Mesenchymal stem cell (in vitro differentiated cells and primary cell): ENCODE results near the gene ACHE.

ENCODE experiments used
- DNase-seq: peaks from one replicate; pipeline ENCODE4 v3.0.0-alpha.2; 2013
- H2AFZ ChIP-seq: one replicate; pipeline ENCODE4 v1.6.1; 2013; ENCODE audit warnings: low read depth, mild to moderate bottlenecking, control low read depth, inconsistent platforms, low read length, moderate library complexity
- H2AK5ac ChIP-seq: 2 replicates; pipeline ENCODE4 v1.6.1; 2013; ENCODE audit warnings: low read length, moderate library complexity, mild to moderate bottlenecking, inconsistent platforms; ENCODE audit not compliant: severe bottlenecking
- H2BK120ac ChIP-seq: one replicate; pipeline ENCODE4 v1.6.1; 2013; ENCODE audit warnings: low read depth, mild to moderate bottlenecking, inconsistent platforms, low read length, moderate library complexity
- H2BK12ac ChIP-seq, 2 experiments: one replicate each; pipeline ENCODE4 v1.6.1; 2013; ENCODE audit warnings: inconsistent platforms in 2 of 2, low read length in 2 of 2, mild to moderate bottlenecking in 2 of 2, moderate library complexity in 2 of 2, control low read depth in 1 of 2
- H2BK15ac ChIP-seq: one replicate; pipeline ENCODE4 v1.6.1; 2013; ENCODE audit warnings: mild to moderate bottlenecking, low read depth, inconsistent platforms; ENCODE audit not compliant: poor library complexity, severe bottlenecking
- H2BK5ac ChIP-seq: 2 replicates; pipeline ENCODE4 v1.6.1; 2013; ENCODE audit warnings: low read depth, mild to moderate bottlenecking, low read length, control low read depth, inconsistent platforms; ENCODE audit not compliant: poor library complexity, severe bottlenecking
- H3K14ac ChIP-seq, 2 experiments: one replicate each; pipeline ENCODE4 v1.6.1; 2013; ENCODE audit warnings: inconsistent platforms in 2 of 2, low read length in 2 of 2, control low read depth in 1 of 2, mild to moderate bottlenecking in 1 of 2, moderate library complexity in 1 of 2
- H3K18ac ChIP-seq, 2 experiments: one replicate each; pipeline ENCODE4 v1.6.1; 2013; ENCODE audit warnings: inconsistent platforms in 2 of 2, low read length in 2 of 2, control low read depth in 1 of 2, low read depth in 1 of 2, mild to moderate bottlenecking in 1 of 2
- H3K23ac ChIP-seq, 2 experiments: one replicate each; pipeline ENCODE4 v1.6.1; 2013; ENCODE audit warnings: inconsistent platforms in 2 of 2, low read length in 2 of 2, mild to moderate bottlenecking in 2 of 2, moderate library complexity in 2 of 2, control low read depth in 1 of 2
- H3K27ac ChIP-seq: 2 replicates; pipeline ENCODE4 v1.5.1; 2013; ENCODE audit warnings: mild to moderate bottlenecking, moderate library complexity, low read length, control low read depth, inconsistent platforms; ENCODE audit not compliant: poor library complexity, severe bottlenecking
- H3K27me3 ChIP-seq, 2 experiments: 2 replicates each; pipeline versions ENCODE4 v1.6.1 to v1.7.0; 2013; ENCODE audit warnings: low read length in 2 of 2, mild to moderate bottlenecking in 2 of 2, moderate library complexity in 2 of 2, control low read depth in 1 of 2, inconsistent platforms in 1 of 2; ENCODE audit not compliant: control insufficient read depth in 1 of 2, insufficient read depth in 1 of 2
- H3K36me3 ChIP-seq, 2 experiments: 2 replicates each; pipeline versions ENCODE4 v1.6.1 to v1.7.0; 2013; ENCODE audit warnings: low read length in 2 of 2, control low read depth in 1 of 2, inconsistent platforms in 1 of 2, low read depth in 1 of 2, mild to moderate bottlenecking in 1 of 2; ENCODE audit not compliant: insufficient read depth in 2 of 2, control insufficient read depth in 1 of 2
- H3K4ac ChIP-seq, 2 experiments: one replicate each; pipeline ENCODE4 v1.6.1; 2013; ENCODE audit warnings: inconsistent platforms in 2 of 2, low read length in 2 of 2, mild to moderate bottlenecking in 2 of 2, moderate library complexity in 2 of 2, control low read depth in 1 of 2, low read depth in 1 of 2
- H3K4me1 ChIP-seq: 2 replicates; pipeline ENCODE4 v1.6.1; 2013; ENCODE audit warnings: low read depth, low read length, control low read depth; ENCODE audit not compliant: control insufficient read depth, insufficient read depth
- H3K4me2 ChIP-seq: 2 replicates; pipeline ENCODE4 v1.6.1; 2013; ENCODE audit warnings: low read length, mild to moderate bottlenecking, inconsistent platforms; ENCODE audit not compliant: poor library complexity, severe bottlenecking
- H3K4me3 ChIP-seq, 2 experiments: 2 replicates each; pipeline versions ENCODE4 v1.5.1 to v1.7.0; 2013; ENCODE audit warnings: low read length in 2 of 2, mild to moderate bottlenecking in 2 of 2, control low read depth in 1 of 2, low read depth in 1 of 2; ENCODE audit not compliant: insufficient read depth in 1 of 2
- H3K79me1 ChIP-seq: replicated peaks from 2 replicates; pipeline ENCODE4 v1.6.1; 2013; ENCODE audit warnings: mild to moderate bottlenecking, control low read depth, low read length, inconsistent platforms; ENCODE audit not compliant: poor library complexity, severe bottlenecking
- H3K9ac ChIP-seq: 2 replicates; pipeline ENCODE4 v1.7.0; 2013; ENCODE audit warnings: mild to moderate bottlenecking, low read length, moderate library complexity
- H3K9me3 ChIP-seq: 2 replicates; pipeline ENCODE4 v1.7.0; 2013; ENCODE audit warnings: mild to moderate bottlenecking, low read length; ENCODE audit not compliant: control insufficient read depth
- H4K8ac ChIP-seq: one replicate; pipeline ENCODE4 v1.6.1; 2013; ENCODE audit warnings: inconsistent platforms, mild to moderate bottlenecking, low read length, moderate library complexity
- H4K91ac ChIP-seq: one replicate; pipeline ENCODE4 v1.6.1; 2013; ENCODE audit warnings: mild to moderate bottlenecking, low read length, inconsistent platforms
- WGBS: methylation state at CpG from one replicate; pipeline ENCODE4 v1.1.7; 2013; ENCODE audit warnings: mixed read lengths; 5-methylcytosine and 5-hydroxymethylcytosine counted together

The ACHE gene

GRCh38 chr7:100893318-100893895 is 2.3 kb downstream of the ACHE start:
- no peak overlapping the region for H4K8ac ChIP-seq
- H3K4me2 ChIP-seq: no peak overlapping the region
- no peak overlapping the region for H2BK120ac ChIP-seq
- H3K36me3 ChIP-seq: peaks cover 4 to 7% of the 10 kb centered on the region in 2 experiments
- WGBS: 93% methylated on average over 32 of the region's 32 CpGs
- no peaks in the 10 kb centered on the region for H3K79me1 ChIP-seq
- H2AFZ ChIP-seq: no peak overlapping the region
- H3K14ac ChIP-seq: no peak overlapping the region
- H3K4ac ChIP-seq: no peak overlapping the region
- H3K4me1 ChIP-seq: peaks cover 48% of the 10 kb centered on the region
- H4K91ac ChIP-seq: peak overlapping the region; percentile 53
- H3K18ac ChIP-seq: no peak overlapping the region
- H3K9ac ChIP-seq: no peak overlapping the region
- H3K27me3 ChIP-seq: peaks cover 22 to 45% of the 10 kb centered on the region in 2 experiments
- H3K27ac ChIP-seq: no peak overlapping the region
- no peaks in the 10 kb centered on the region for H3K9me3 ChIP-seq
- no peak overlapping the region for H2BK12ac ChIP-seq
- DNase-seq: no peak
- no peak overlapping the region for H2AK5ac ChIP-seq
- H3K4me3 ChIP-seq: no peak overlapping the region
- H3K23ac ChIP-seq: no peak overlapping the region
- H2BK5ac ChIP-seq: no peak overlapping the region
- no peak overlapping the region for H2BK15ac ChIP-seq

- Histone ChIP-seq H3K9me3 (no peaks in the 10 kb centered on the region), H3K4me2 (no peak overlapping the region), H3K36me3 (peaks cover 12 to 15% of the 10 kb centered on the region in 2 experiments), H3K4me1 (peaks cover 54% of the 10 kb centered on the region), H2BK120ac (no peak overlapping the region), H2BK15ac (no peak overlapping the region), H2AFZ (no peak overlapping the region), H3K4ac (no peak overlapping the region), H3K14ac (no peak overlapping the region), H3K4me3 (no peak overlapping the region), H2BK12ac (no peak overlapping the region), H4K91ac (peak overlapping the region; percentile 32), H3K9ac (no peak overlapping the region), H3K79me1 (peaks cover 2% of the 10 kb centered on the region), H2AK5ac (no peak overlapping the region), H3K27me3 (peaks cover 14 to 39% of the 10 kb centered on the region in 2 experiments), H3K23ac (no peak overlapping the region), H4K8ac (no peak overlapping the region), H3K18ac (no peak overlapping the region), H3K27ac (no peak overlapping the region), H2BK5ac (no peak overlapping the region)
- no peak for DNase-seq
- 96% methylated on average over 36 of the region's 44 CpGs for WGBS
These were observed 3.0 kb downstream of the ACHE start for GRCh38 chr7:100892364-100893317.

GRCh38 chr7:100891568-100892247 is 4.0 kb downstream of the ACHE start:
- no peaks in the 10 kb centered on the region for H3K9me3 ChIP-seq
- no peak overlapping the region for H2BK5ac ChIP-seq
- no peak overlapping the region for H2AFZ ChIP-seq
- peaks cover 48% of the 10 kb centered on the region for H3K4me1 ChIP-seq
- DNase-seq: peak; percentile 21
- H3K14ac ChIP-seq: no peak overlapping the region
- no peak overlapping the region for H3K4ac ChIP-seq
- H3K27ac ChIP-seq: no peak overlapping the region
- H2BK15ac ChIP-seq: no peak overlapping the region
- H3K23ac ChIP-seq: no peak overlapping the region
- no peak overlapping the region for H2AK5ac ChIP-seq
- peaks cover 9 to 33% of the 10 kb centered on the region in 2 experiments for H3K27me3 ChIP-seq
- H4K8ac ChIP-seq: no peak overlapping the region
- H4K91ac ChIP-seq: peak overlapping the region; percentile 32
- no peak overlapping the region for H3K18ac ChIP-seq
- H3K36me3 ChIP-seq: peaks cover 21 to 24% of the 10 kb centered on the region in 2 experiments
- H3K4me3 ChIP-seq: no peak overlapping the region
- 87% methylated on average over 4 of the region's 8 CpGs for WGBS
- peak overlapping the region; percentile 22 for H2BK120ac ChIP-seq
- H2BK12ac ChIP-seq: peak overlapping the region in 1 of 2 experiments; percentile 72
- peaks cover 2% of the 10 kb centered on the region for H3K79me1 ChIP-seq
- no peak overlapping the region for H3K9ac ChIP-seq
- no peak overlapping the region for H3K4me2 ChIP-seq
